Ishikawa (cell line): ENCODE data around the gene KCNG4.

Experiments used
- CREB1 ChIP-seq: IDR thresholded peaks from 2 replicates; pipeline ENCODE4 v1.6.1; 2012; ENCODE audit warnings: low read depth
- EGR1 ChIP-seq: IDR thresholded peaks from 2 replicates; pipeline ENCODE4 v1.6.1; 2012
- EP300 ChIP-seq: IDR thresholded peaks from 2 replicates; pipeline ENCODE4 v1.6.1; 2012; ENCODE audit warnings: borderline replicate concordance
- NFIC ChIP-seq: IDR thresholded peaks from 2 replicates; pipeline ENCODE4 v1.6.1; 2012
- RAD21 ChIP-seq: IDR thresholded peaks from 2 replicates; pipeline ENCODE4 v1.6.1; 2012; ENCODE audit warnings: low read depth
- TAF1 ChIP-seq: IDR thresholded peaks from 2 replicates; pipeline ENCODE4 v1.6.1; 2012; ENCODE audit warnings: low read depth, mild to moderate bottlenecking
- TCF12 ChIP-seq: IDR thresholded peaks from 2 replicates; pipeline ENCODE4 v1.6.1; 2012; ENCODE audit warnings: low read depth
- TEAD4 ChIP-seq: IDR thresholded peaks from 2 replicates; pipeline ENCODE4 v1.6.1; 2012
- TF ChIP-seq, protein P1 (sequence below): IDR thresholded peaks from 2 replicates; pipeline ENCODE4 v1.6.1; 2012

- no peak for TF ChIP-seq RAD21
- no peak for TF ChIP-seq EGR1
- no peak for TF ChIP-seq NFIC
- no peak for TF ChIP-seq EP300
- no peak for TF ChIP-seq CREB1
- no peak for TF ChIP-seq TEAD4
- TF ChIP-seq TAF1, result no peak
- no peak for TF ChIP-seq TCF12
- TF ChIP-seq, protein P1, sequence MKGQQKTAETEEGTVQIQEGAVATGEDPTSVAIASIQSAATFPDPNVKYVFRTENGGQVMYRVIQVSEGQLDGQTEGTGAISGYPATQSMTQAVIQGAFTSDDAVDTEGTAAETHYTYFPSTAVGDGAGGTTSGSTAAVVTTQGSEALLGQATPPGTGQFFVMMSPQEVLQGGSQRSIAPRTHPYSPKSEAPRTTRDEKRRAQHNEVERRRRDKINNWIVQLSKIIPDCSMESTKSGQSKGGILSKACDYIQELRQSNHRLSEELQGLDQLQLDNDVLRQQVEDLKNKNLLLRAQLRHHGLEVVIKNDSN, result no peak
These were observed 23.1 kb upstream of the KCNG4 start for GRCh38 chr16:84262939-84263338.
